Endothelial cell (in vitro differentiated cells): Measurements from ENCODE around the gene KCNAB1. TPM values are rescaled to one million over a fixed set of nuclear protein-coding genes. Genes with fewer than 3 reads are reported as not detected.

Experiments
- DNase-seq: peaks from one replicate; pipeline ENCODE4 v3.0.0; 2021; ENCODE audit warnings: low spot score
- H3K27ac Mint-ChIP-seq: one replicate; pipeline ENCODE4 v1.8.0; 2021; ENCODE audit warnings: mixed read lengths, inconsistent platforms; ENCODE audit not compliant: unreplicated experiment
- H3K27me3 Mint-ChIP-seq: one replicate; pipeline ENCODE4 v1.8.0; 2021; ENCODE audit warnings: mild to moderate bottlenecking, moderate library complexity, mixed read lengths, inconsistent platforms; ENCODE audit not compliant: unreplicated experiment
- H3K36me3 Mint-ChIP-seq: one replicate; pipeline ENCODE4 v1.8.0; 2021; ENCODE audit warnings: mild to moderate bottlenecking, low read depth, mixed read lengths, inconsistent platforms; ENCODE audit not compliant: unreplicated experiment
- H3K4me1 Mint-ChIP-seq: one replicate; pipeline ENCODE4 v1.8.0; 2021; ENCODE audit warnings: mild to moderate bottlenecking, mixed read lengths, inconsistent platforms; ENCODE audit not compliant: unreplicated experiment
- H3K4me3 Mint-ChIP-seq: one replicate; pipeline ENCODE4 v1.8.0; 2021; ENCODE audit warnings: mild to moderate bottlenecking, mixed read lengths, inconsistent platforms; ENCODE audit not compliant: unreplicated experiment
- H3K9me3 Mint-ChIP-seq: one replicate; pipeline ENCODE4 v1.8.0; 2021; ENCODE audit warnings: mixed read lengths, inconsistent platforms; ENCODE audit not compliant: unreplicated experiment
- CTCF ChIP-seq: fragments of 200-600 bp; sonication (generic); IDR thresholded peaks from one replicate; pipeline ENCODE4 v1.5.0; 2021; ENCODE audit warnings: antibody characterized with exemption; ENCODE audit not compliant: unreplicated experiment
- total RNA-seq: library from RNA; stranded (reverse); fragmentation: NEBNext Ultra II Directional; extraction: Animal tissue kit (Norgen Biotek cat#: 25700); gene quantifications from one replicate; pipeline ENCODE4 v1.2.1, GENCODE V29; 2021; ENCODE audit not compliant: unreplicated experiment

KCNAB1 gene
- total RNA-seq, 1 donor from 2014 or later, result not detected

DNA sequence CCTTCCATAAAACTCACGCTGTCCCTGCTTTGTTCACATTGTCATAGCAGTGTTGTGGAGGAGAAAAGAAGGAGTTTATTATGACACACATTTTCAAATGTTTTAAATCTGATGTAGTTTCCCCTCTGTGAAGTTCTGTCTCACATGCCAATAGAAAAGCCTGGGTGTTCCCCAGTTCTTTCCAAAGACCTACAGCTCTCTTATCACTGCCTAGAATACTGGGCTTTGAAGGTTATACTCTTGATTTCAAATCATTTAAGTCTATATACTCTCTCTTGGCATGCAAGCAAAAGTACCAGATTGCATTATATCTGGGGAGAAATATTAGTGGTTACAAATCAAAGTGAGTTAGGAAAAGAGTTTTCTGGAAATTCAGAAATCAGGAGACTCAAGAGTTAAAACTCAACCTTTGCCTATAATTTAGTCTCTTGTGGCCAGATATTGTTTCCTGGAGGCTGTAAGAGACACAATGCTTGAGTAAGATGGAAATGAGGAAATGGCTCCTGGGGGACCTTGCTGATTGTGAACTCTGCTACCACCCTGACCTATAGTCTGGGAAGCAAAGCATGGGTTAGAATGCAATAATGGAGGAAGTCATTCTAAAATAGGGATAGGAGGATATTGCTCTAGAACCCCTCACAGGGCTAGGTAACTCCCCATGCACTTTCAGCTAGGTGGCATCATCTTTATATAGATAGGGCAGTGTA is 182.8 kb downstream of the KCNAB1 start:
- Mint-ChIP-seq H3K4me3 (no peak overlapping the region), H3K4me1 (peaks cover 10% of the 10 kb centered on the region), H3K9me3 (no peaks in the 10 kb centered on the region), H3K27me3 (peaks cover 2% of the 10 kb centered on the region), H3K27ac (no peak overlapping the region), H3K36me3 (no peaks in the 10 kb centered on the region)
- no peak for TF ChIP-seq CTCF
- DNase-seq, result no peak

DNA sequence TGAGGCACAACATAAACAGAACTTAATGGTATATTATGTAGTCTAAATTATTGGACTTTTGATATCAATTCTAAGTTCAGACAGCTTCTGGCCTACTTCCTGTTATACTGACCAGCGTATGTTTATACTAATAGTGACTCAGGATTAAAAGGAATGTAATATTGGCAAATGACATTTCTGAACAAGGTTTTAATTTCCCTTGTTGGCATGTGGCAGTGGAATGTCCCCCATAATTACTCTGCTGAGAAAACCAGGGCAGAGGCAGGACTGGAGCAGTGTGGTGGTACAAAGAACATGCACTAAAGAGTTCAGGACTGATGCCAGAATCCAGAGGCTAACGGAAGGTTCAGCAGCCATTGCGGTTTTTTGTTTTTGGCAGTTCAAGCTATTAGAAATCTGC is 184.0 kb downstream of the KCNAB1 start:
- TF ChIP-seq CTCF, result no peak
- Mint-ChIP-seq H3K4me1 (peaks cover 10% of the 10 kb centered on the region), H3K27me3 (peaks cover 2% of the 10 kb centered on the region), H3K27ac (no peak overlapping the region), H3K4me3 (no peak overlapping the region), H3K9me3 (no peaks in the 10 kb centered on the region), H3K36me3 (no peaks in the 10 kb centered on the region)
- no peak for DNase-seq

GRCh38 chr3:156305672-156306071 is 185.3 kb downstream of the KCNAB1 start:
- H3K27me3 Mint-ChIP-seq, result peaks cover 2% of the 10 kb centered on the region
- H3K9me3 Mint-ChIP-seq, result no peaks in the 10 kb centered on the region
- H3K4me1 Mint-ChIP-seq, result peaks cover 10% of the 10 kb centered on the region
- no peak for TF ChIP-seq CTCF
- H3K4me3 Mint-ChIP-seq, result no peak overlapping the region
- H3K27ac Mint-ChIP-seq, result no peak overlapping the region
- no peaks in the 10 kb centered on the region for H3K36me3 Mint-ChIP-seq
- no peak for DNase-seq

DNA sequence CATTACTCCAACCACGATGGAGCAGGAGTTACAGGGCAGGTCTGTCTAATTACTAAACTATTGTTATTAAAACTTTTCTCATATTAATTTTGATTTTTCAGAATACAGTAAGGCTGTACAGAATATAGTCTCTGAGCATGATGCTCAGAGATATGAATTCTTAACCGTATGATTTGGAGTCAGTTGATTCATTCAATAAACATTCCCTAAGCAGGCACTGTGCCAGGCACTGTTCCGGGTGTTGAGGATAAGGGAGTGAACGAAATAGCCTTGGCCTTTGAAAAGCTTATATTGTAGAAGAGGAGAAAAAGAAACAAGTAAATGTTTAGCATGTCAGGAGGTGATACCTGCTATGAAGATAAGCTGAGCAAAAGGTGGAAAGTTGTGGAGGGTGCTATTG is 187.3 kb downstream of the KCNAB1 start:
- Mint-ChIP-seq H3K9me3 (no peaks in the 10 kb centered on the region), H3K27ac (no peak overlapping the region)
- DNase-seq, result no peak

More for the DNA sequence above, 187.3 kb downstream of the KCNAB1 start:
- H3K4me1 Mint-ChIP-seq, result peaks cover 7% of the 10 kb centered on the region
- no peaks in the 10 kb centered on the region for H3K36me3 Mint-ChIP-seq
- no peaks in the 10 kb centered on the region for H3K27me3 Mint-ChIP-seq
- no peak for TF ChIP-seq CTCF
- no peak overlapping the region for H3K4me3 Mint-ChIP-seq
